Measurements from ENCODE around the gene AGPAT3.

GRCh38 chr21:43912910-43913309 is 47.9 kb downstream of the AGPAT3 start:
- TF ChIP-seq CTCF (IDR thresholded peaks at IDR 0.05), result no peak
- no peak for TF ChIP-seq ZFX (IDR thresholded peaks at IDR 0.05; ENCODE audit: borderline replicate concordance)
